ENCODE data around the gene HIP1. TPM values are rescaled to one million over a fixed set of nuclear protein-coding genes. Genes with fewer than 3 reads are reported as not detected.

The HIP1 gene
- polyA plus RNA-seq, 3 donors = 4.3 to 14.8 (median 5.3) TPM

- intact Hi-C loops (cut with micrococcal nuclease) = no loop called here
- H2AFZ ChIP-seq (ENCODE audit: insufficient read depth, low read depth, low read length, poor library complexity, severe bottlenecking) = no peak overlapping the region
- H3K36me3 Mint-ChIP-seq = peaks cover 0 to 3% of the 10 kb centered on the region in 2 donors
- 0% methylated on average over 2 of the region's 6 CpGs for WGBS (ENCODE audit: insufficient coverage)
- peaks cover 23% of the 10 kb centered on the region for H3K4me1 Mint-ChIP-seq
- H3K4me1 ChIP-seq (ENCODE audit: control insufficient read depth in 1 of 2, insufficient read depth in 2 of 2, low read length in 2 of 2) = peaks cover 14 to 19% of the 10 kb centered on the region in 2 donors
- no peaks in the 10 kb centered on the region for H3K79me2 ChIP-seq (ENCODE audit: insufficient read depth, low read length)
- no peak for DNase-seq
- no peak overlapping the region for H3K4me2 ChIP-seq (replicated peaks; ENCODE audit: extremely low read depth, low read length, poor library complexity, severe bottlenecking)
- H3K4me3 ChIP-seq (replicated peaks in 1 of 3; ENCODE audit: low read depth in 2 of 3, low read length in 3 of 3) = no peak overlapping the region
- no peak overlapping the region for H3K4me3 Mint-ChIP-seq
- H3K27ac ChIP-seq (ENCODE audit: low read depth in 1 of 2, low read length in 2 of 2) = no peak overlapping the region
- no peak for TF ChIP-seq CTCF (IDR thresholded peaks at IDR 0.05)
- no peaks in the 10 kb centered on the region for H3K36me3 ChIP-seq (replicated peaks in 1 of 2; ENCODE audit: control insufficient read depth in 1 of 2, insufficient read depth in 2 of 2, low read length in 2 of 2)
- no peaks in the 10 kb centered on the region for H3K9me3 ChIP-seq (replicated peaks in 1 of 2; ENCODE audit: control insufficient read depth in 1 of 2, insufficient read depth in 1 of 2, low read length in 2 of 2)
- no peaks in the 10 kb centered on the region for H3K27me3 ChIP-seq (ENCODE audit: control insufficient read depth in 2 of 2, insufficient read depth in 2 of 2, low read length in 2 of 2)
- H3K9ac ChIP-seq (ENCODE audit: insufficient read depth, low read length, poor library complexity, severe bottlenecking) = no peak overlapping the region
- peaks cover 0 to 2% (median 1%) of the 10 kb centered on the region in 3 donors for H3K27me3 Mint-ChIP-seq (ENCODE audit: low read depth in 3 of 3)
- no peak overlapping the region for H3K27ac Mint-ChIP-seq
- no peaks in the 10 kb centered on the region for H4K20me1 ChIP-seq (ENCODE audit: insufficient read depth, low read length)
- H3K9me3 Mint-ChIP-seq = no peaks in the 10 kb centered on the region
These were observed 13.4 kb downstream of the HIP1 start for GRCh38 chr7:75725306-75725705.

GRCh38 chr7:75723444-75723843, 15.3 kb downstream of the HIP1 start:
- peaks cover 12% of the 10 kb centered on the region for H3K4me1 Mint-ChIP-seq
- peaks cover 0 to 3% of the 10 kb centered on the region in 2 donors for H3K36me3 Mint-ChIP-seq
- intact Hi-C loops (cut with micrococcal nuclease) = no loop called here
- H3K4me3 ChIP-seq (replicated peaks in 1 of 3; ENCODE audit: low read depth in 2 of 3, low read length in 3 of 3) = no peak overlapping the region
- no peaks in the 10 kb centered on the region for H3K27me3 ChIP-seq (ENCODE audit: control insufficient read depth in 2 of 2, insufficient read depth in 2 of 2, low read length in 2 of 2)
- H4K20me1 ChIP-seq (ENCODE audit: insufficient read depth, low read length) = no peaks in the 10 kb centered on the region
- H3K4me2 ChIP-seq (replicated peaks; ENCODE audit: extremely low read depth, low read length, poor library complexity, severe bottlenecking) = no peak overlapping the region
- no peaks in the 10 kb centered on the region for H3K79me2 ChIP-seq (ENCODE audit: insufficient read depth, low read length)
- peaks cover 6 to 7% of the 10 kb centered on the region in 2 donors for H3K4me1 ChIP-seq (ENCODE audit: control insufficient read depth in 1 of 2, insufficient read depth in 2 of 2, low read length in 2 of 2)
- DNase-seq = no peak
- H3K9ac ChIP-seq (ENCODE audit: insufficient read depth, low read length, poor library complexity, severe bottlenecking) = no peak overlapping the region
- no peaks in the 10 kb centered on the region for H3K9me3 ChIP-seq (replicated peaks in 1 of 2; ENCODE audit: control insufficient read depth in 1 of 2, insufficient read depth in 1 of 2, low read length in 2 of 2)
- TF ChIP-seq CTCF (IDR thresholded peaks at IDR 0.05) = no peak
- H2AFZ ChIP-seq (ENCODE audit: insufficient read depth, low read depth, low read length, poor library complexity, severe bottlenecking) = no peak overlapping the region
- H3K27ac ChIP-seq (ENCODE audit: low read depth in 1 of 2, low read length in 2 of 2) = no peak overlapping the region
- H3K27ac Mint-ChIP-seq = no peak overlapping the region
- no peaks in the 10 kb centered on the region for H3K9me3 Mint-ChIP-seq
- WGBS (ENCODE audit: insufficient coverage) = 100% methylated on average over 1 of the region's 3 CpGs
- H3K27me3 Mint-ChIP-seq (ENCODE audit: low read depth in 3 of 3) = peaks cover 0 to 2% (median 2%) of the 10 kb centered on the region in 3 donors
- H3K4me3 Mint-ChIP-seq = no peak overlapping the region
- H3K36me3 ChIP-seq (replicated peaks in 1 of 2; ENCODE audit: control insufficient read depth in 1 of 2, insufficient read depth in 2 of 2, low read length in 2 of 2) = no peaks in the 10 kb centered on the region
